DOHH2 (cell line): Measurements from ENCODE around the gene ATXN7L1.

Experiments
- CTCF ChIP-seq: fragments of 200-600 bp; sonication (generic); IDR thresholded peaks from one replicate; pipeline ENCODE4 v1.5.1; 2014; ENCODE audit warnings: antibody characterized with exemption, mild to moderate bottlenecking, low read depth, low read length; ENCODE audit not compliant: poor library complexity, severe bottlenecking
- EZH2phosphoT487 ChIP-seq: fragments of 200-600 bp; sonication (generic); IDR thresholded peaks from 2 replicates; pipeline ENCODE4 v1.6.1; 2017; ENCODE audit warnings: borderline replicate concordance, mild to moderate bottlenecking, antibody characterized with exemption, low read length, moderate library complexity, mixed read lengths

- TF ChIP-seq CTCF: no peak
- no peak for TF ChIP-seq EZH2phosphoT487
Measured at GRCh38 chr7:105719919-105720318, 156.5 kb downstream of the ATXN7L1 start.
